H1 (cell line): Measurements from ENCODE around the gene ISLR2. TPM values are rescaled to one million over a fixed set of nuclear protein-coding genes. Genes with fewer than 3 reads are reported as not detected.

Source experiments
- CREB1 ChIP-seq: IDR thresholded peaks from 2 replicates; pipeline ENCODE4 v1.6.1; 2012; ENCODE audit warnings: inconsistent platforms
- TAF7 ChIP-seq: optimal IDR thresholded peaks from 2 replicates; pipeline ENCODE3; 2011; ENCODE audit warnings: low read depth, mild to moderate bottlenecking, inconsistent platforms, low read length, moderate library complexity, borderline replicate concordance
- polyA plus RNA-seq, 7 experiments: library from polyadenylated mRNA; depleted of rRNA in 3 of 7; stranded (reverse) in 5 of 7; unstranded in 2 of 7; fragments of >200 nt in 5 of 7; fragments of 200-250 nt in 2 of 7; gene quantifications; 1 replicate in 5 of 7; 2 replicates in 1 of 7; 4 replicates in 1 of 7; pipeline versions ENCODE4 v1.2.1 to v1.2.3, GENCODE V29; 2011 to 2013; ENCODE audit warnings: missing spikeins in 2 of 7, mixed read lengths in 2 of 7
- total RNA-seq: library from RNA; stranded (reverse); fragmentation: NEBNext Ultra II Directional; extraction: Animal tissue kit (Norgen Biotek cat#: 25700); gene quantifications from 2 replicates; pipeline ENCODE4 v1.2.1, GENCODE V29; 2021

Gene ISLR2
- total and polyA plus RNA-seq, 2 of the 8 experiments (the other 6 are each of a cell fraction or from before 2014, with no cell fraction given): 0.47 to 0.58 TPM

GRCh38 chr15:74184582-74185091 lies 54.3 kb downstream of the ISLR2 start (continued):
- TF ChIP-seq CREB1 (no peak), TAF7 (no peak)
